GM20000 (cell line): ENCODE results near the gene FMN1.

Experiments used
- DNase-seq: peaks from one replicate; pipeline ENCODE4 v3.0.0; 2012; ENCODE audit warnings: low spot score
- CTCF ChIP-seq: IDR thresholded peaks from 2 replicates; pipeline ENCODE4 v1.5.1; 2012; ENCODE audit warnings: mild to moderate bottlenecking, control low read depth; ENCODE audit errors: extremely low read depth, missing control alignments

The FMN1 gene

GRCh38 chr15:32910839-32911238 is 283.7 kb downstream of the FMN1 start:
- TF ChIP-seq CTCF: no peak
- no peak for DNase-seq

- no peak for DNase-seq
- TF ChIP-seq CTCF: no peak
These were observed 285.1 kb downstream of the FMN1 start for GRCh38 chr15:32909431-32909830.

GRCh38 chr15:32908872-32909271 is 285.6 kb downstream of the FMN1 start:
- no peak for TF ChIP-seq CTCF
- DNase-seq: no peak

- peak; percentile 68 for DNase-seq
- no peak for TF ChIP-seq CTCF
These were observed 286.2 kb downstream of the FMN1 start for GRCh38 chr15:32908135-32908801.

GRCh38 chr15:32905481-32905880 is 289.0 kb downstream of the FMN1 start:
- no peak for TF ChIP-seq CTCF
- no peak for DNase-seq

GRCh38 chr15:32904448-32904847 is 290.1 kb downstream of the FMN1 start:
- no peak for DNase-seq
- TF ChIP-seq CTCF: no peak

- TF ChIP-seq CTCF: no peak
- no peak for DNase-seq
These were observed 290.8 kb downstream of the FMN1 start for GRCh38 chr15:32903591-32904290.
